K562 (cell line): Measurements from ENCODE around the gene PRPF38A. TPM values are rescaled to one million over a fixed set of nuclear protein-coding genes. Genes with fewer than 3 reads are reported as not detected.

Experiments used
- CAMTA2 ChIP-seq: fragments of 250-450 bp; sonication (Bioruptor Pico); conservative IDR thresholded peaks from 2 replicates; pipeline ENCODE4 v1.5.1; 2022
- ERF ChIP-seq: fragments of 450-650 bp; formaldehyde crosslinking; IDR thresholded peaks from 2 replicates; pipeline ENCODE4 v1.4.0; 2020; ENCODE audit warnings: mild to moderate bottlenecking, mixed read lengths
- ESRRB ChIP-seq: fragments of 250-450 bp; sonication (Bioruptor Pico); IDR thresholded peaks from 2 replicates; pipeline ENCODE4 v1.5.0; 2020; ENCODE audit warnings: mild to moderate bottlenecking, moderate library complexity, borderline replicate concordance
- GATAD2A ChIP-seq: fragments of 450-650 bp; IDR thresholded peaks from 2 replicates; pipeline ENCODE4 v1.6.1; 2017
- HIVEP1 ChIP-seq: fragments of 250-450 bp; sonication (Bioruptor Pico); IDR thresholded peaks from 2 replicates; pipeline ENCODE4 v1.4.0; 2020; ENCODE audit warnings: mild to moderate bottlenecking
- HNRNPK ChIP-seq: fragments of 200-400 bp; formaldehyde crosslinking; IDR thresholded peaks from one replicate; pipeline ENCODE4 v1.6.1; 2018; ENCODE audit warnings: mild to moderate bottlenecking, low read depth, low read length; ENCODE audit not compliant: poor library complexity, severe bottlenecking
- NR2C2 ChIP-seq, 2 experiments: fragments of 200-800 bp in 1 of 2; sonication (Bioruptor generic) in 1 of 2; sonication (generic) in 1 of 2; formaldehyde crosslinking in 1 of 2; IDR thresholded peaks; 2 replicates each; pipeline versions ENCODE4 v1.6.1 to v1.8.0; 2016 to 2022; ENCODE audit warnings: mild to moderate bottlenecking in 1 of 2, missing compliant biosample characterization in 1 of 2, missing genetic modification characterization in 1 of 2, missing genetic modification reagents in 1 of 2
- POU5F1 ChIP-seq: fragments of 150-350 bp; IDR thresholded peaks from 2 replicates; pipeline ENCODE4 v1.6.1; 2014; ENCODE audit warnings: borderline replicate concordance, low read length, low read depth, mild to moderate bottlenecking; ENCODE audit not compliant: partially characterized antibody
- U2AF1 ChIP-seq: fragments of 200-400 bp; formaldehyde crosslinking; optimal IDR thresholded peaks from 2 replicates; pipeline ENCODE3; 2017; ENCODE audit warnings: mild to moderate bottlenecking, low read depth, low read length, moderate library complexity
- ZNF146 ChIP-seq: IDR thresholded peaks from one replicate; pipeline ENCODE4 v1.6.1; 2018; ENCODE audit warnings: missing compliant biosample characterization; ENCODE audit not compliant: unreplicated experiment
- ZNF212 ChIP-seq: fragments of 450-650 bp; formaldehyde crosslinking; IDR thresholded peaks from 2 replicates; pipeline ENCODE4 v1.4.0; 2020; ENCODE audit warnings: mild to moderate bottlenecking
- ZNF785 ChIP-seq: fragments of 250-450 bp; sonication (Bioruptor Pico); IDR thresholded peaks from 2 replicates; pipeline ENCODE4 v1.4.0; 2020; ENCODE audit warnings: mild to moderate bottlenecking
- polyA plus RNA-seq, 8 experiments: library from polyadenylated mRNA; depleted of rRNA in 4 of 8; stranded (reverse) in 5 of 8; unstranded in 3 of 8; fragments of >200 nt; fragmentation: Nextera tagmentation in 2 of 8; fragmentation: Illumina TruSeq in 1 of 8; extraction: Ambion mirVana in 2 of 8; extraction: Trizol in 1 of 8; gene quantifications; 2 replicates each; pipeline versions ENCODE4 v1.2.1 to v1.2.3, GENCODE V29; 2011 to 2014; ENCODE audit warnings: inconsistent platforms in 1 of 8, missing spikeins in 1 of 8
- total RNA-seq, 7 experiments: library from RNA; depleted of rRNA in 6 of 7; stranded (reverse); fragments of >200 nt in 6 of 7; fragmentation: Illumina TruSeq in 2 of 7; extraction: Trizol in 2 of 7; gene quantifications; 2 replicates each; pipeline versions ENCODE4 v1.2.1 to v1.2.3, GENCODE V29; 2011 to 2021; ENCODE audit warnings: low replicate concordance in 1 of 7
- TF ChIP-seq, protein P1 (sequence below): fragments of 450-650 bp; IDR thresholded peaks from 2 replicates; pipeline ENCODE4 v1.6.1; 2017; ENCODE audit warnings: antibody characterized with exemption, mild to moderate bottlenecking
- TF ChIP-seq, protein P2 (sequence below): sonication (generic); formaldehyde crosslinking; IDR thresholded peaks from 2 replicates; pipeline ENCODE4 v1.8.1; 2022; ENCODE audit warnings: missing genetic modification reagents
- TF ChIP-seq, protein P3 (sequence below): sonication (generic); formaldehyde crosslinking; IDR thresholded peaks from 2 replicates; pipeline ENCODE4 v1.9.0; 2022; ENCODE audit warnings: mild to moderate bottlenecking, missing genetic modification reagents
- TF ChIP-seq, protein P4 (sequence below): fragments of 450-650 bp; formaldehyde crosslinking; IDR thresholded peaks from 2 replicates; pipeline ENCODE4 v1.4.0; 2020; ENCODE audit warnings: mild to moderate bottlenecking, moderate library complexity
- TF ChIP-seq, protein P5 (sequence below): fragments of 150-350 bp; IDR thresholded peaks from 2 replicates; pipeline ENCODE4 v1.6.1; 2014; ENCODE audit warnings: low read depth, mild to moderate bottlenecking, low read length, borderline replicate concordance

Gene PRPF38A
- total and polyA plus RNA-seq, 9 of the 15 experiments (the other 6 are each of a cell fraction or from before 2014, with no cell fraction given) = 53.6 to 198 (median 89.2) TPM

DNA sequence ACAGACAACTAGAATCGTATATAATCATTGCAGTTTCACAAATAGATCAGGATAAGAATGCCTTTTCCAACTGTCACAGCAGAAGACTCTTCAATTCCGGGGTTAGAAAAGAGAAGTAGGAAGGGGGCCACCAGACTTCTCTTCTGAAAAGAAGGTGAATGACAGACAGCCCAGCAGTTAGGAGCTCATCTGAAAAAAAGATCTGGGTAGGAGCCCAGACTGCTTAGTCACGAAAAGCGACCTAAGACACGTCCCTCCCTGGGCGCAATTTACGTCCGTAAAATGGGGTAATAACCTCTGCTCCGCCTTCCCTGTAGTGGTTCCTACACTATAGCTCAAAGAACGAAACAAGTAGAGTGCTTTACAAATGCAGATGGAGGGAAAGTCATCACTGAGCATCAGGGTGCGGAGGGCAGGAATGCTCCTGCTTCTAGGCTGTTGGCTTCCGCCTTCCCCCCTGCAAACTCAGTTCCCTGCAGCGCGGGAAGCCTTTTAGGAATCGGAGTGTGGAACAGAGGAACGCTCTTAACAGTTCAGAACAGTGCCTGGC is 761 bp upstream of the PRPF38A start (continued):
- TF ChIP-seq CAMTA2 (no peak), GATAD2A (no peak), ERF (CRISPR knock-in tag) (no peak), U2AF1 (no peak), ESRRB (CRISPR knock-in tag) (no peak), NR2C2 (CRISPR knock-in tag; IDR thresholded peaks at IDR 0.05) (peak; percentile 51; the same call in 1 of the 2 replicates), NR2C2 (tag; IDR thresholded peaks at IDR 0.05) (no peak; the same call in 1 of the 2 replicates), ZNF146 (CRISPR knock-in tag) (no peak), ZNF212 (no peak), ZNF785 (CRISPR knock-in tag) (no peak), HNRNPK (no peak), HIVEP1 (CRISPR knock-in tag) (no peak), POU5F1 (no peak)
- TF ChIP-seq, protein P1, sequence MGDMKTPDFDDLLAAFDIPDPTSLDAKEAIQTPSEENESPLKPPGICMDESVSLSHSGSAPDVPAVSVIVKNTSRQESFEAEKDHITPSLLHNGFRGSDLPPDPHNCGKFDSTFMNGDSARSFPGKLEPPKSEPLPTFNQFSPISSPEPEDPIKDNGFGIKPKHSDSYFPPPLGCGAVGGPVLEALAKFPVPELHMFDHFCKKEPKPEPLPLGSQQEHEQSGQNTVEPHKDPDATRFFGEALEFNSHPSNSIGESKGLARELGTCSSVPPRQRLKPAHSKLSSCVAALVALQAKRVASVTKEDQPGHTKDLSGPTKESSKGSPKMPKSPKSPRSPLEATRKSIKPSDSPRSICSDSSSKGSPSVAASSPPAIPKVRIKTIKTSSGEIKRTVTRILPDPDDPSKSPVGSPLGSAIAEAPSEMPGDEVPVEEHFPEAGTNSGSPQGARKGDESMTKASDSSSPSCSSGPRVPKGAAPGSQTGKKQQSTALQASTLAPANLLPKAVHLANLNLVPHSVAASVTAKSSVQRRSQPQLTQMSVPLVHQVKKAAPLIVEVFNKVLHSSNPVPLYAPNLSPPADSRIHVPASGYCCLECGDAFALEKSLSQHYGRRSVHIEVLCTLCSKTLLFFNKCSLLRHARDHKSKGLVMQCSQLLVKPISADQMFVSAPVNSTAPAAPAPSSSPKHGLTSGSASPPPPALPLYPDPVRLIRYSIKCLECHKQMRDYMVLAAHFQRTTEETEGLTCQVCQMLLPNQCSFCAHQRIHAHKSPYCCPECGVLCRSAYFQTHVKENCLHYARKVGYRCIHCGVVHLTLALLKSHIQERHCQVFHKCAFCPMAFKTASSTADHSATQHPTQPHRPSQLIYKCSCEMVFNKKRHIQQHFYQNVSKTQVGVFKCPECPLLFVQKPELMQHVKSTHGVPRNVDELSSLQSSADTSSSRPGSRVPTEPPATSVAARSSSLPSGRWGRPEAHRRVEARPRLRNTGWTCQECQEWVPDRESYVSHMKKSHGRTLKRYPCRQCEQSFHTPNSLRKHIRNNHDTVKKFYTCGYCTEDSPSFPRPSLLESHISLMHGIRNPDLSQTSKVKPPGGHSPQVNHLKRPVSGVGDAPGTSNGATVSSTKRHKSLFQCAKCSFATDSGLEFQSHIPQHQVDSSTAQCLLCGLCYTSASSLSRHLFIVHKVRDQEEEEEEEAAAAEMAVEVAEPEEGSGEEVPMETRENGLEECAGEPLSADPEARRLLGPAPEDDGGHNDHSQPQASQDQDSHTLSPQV = no peak
- TF ChIP-seq, protein P2, sequence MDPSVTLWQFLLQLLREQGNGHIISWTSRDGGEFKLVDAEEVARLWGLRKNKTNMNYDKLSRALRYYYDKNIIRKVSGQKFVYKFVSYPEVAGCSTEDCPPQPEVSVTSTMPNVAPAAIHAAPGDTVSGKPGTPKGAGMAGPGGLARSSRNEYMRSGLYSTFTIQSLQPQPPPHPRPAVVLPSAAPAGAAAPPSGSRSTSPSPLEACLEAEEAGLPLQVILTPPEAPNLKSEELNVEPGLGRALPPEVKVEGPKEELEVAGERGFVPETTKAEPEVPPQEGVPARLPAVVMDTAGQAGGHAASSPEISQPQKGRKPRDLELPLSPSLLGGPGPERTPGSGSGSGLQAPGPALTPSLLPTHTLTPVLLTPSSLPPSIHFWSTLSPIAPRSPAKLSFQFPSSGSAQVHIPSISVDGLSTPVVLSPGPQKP = no peak
- TF ChIP-seq, protein P3, sequence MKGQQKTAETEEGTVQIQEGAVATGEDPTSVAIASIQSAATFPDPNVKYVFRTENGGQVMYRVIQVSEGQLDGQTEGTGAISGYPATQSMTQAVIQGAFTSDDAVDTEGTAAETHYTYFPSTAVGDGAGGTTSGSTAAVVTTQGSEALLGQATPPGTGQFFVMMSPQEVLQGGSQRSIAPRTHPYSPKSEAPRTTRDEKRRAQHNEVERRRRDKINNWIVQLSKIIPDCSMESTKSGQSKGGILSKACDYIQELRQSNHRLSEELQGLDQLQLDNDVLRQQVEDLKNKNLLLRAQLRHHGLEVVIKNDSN (CRISPR knock-in tag) = no peak
- TF ChIP-seq, protein P4, sequence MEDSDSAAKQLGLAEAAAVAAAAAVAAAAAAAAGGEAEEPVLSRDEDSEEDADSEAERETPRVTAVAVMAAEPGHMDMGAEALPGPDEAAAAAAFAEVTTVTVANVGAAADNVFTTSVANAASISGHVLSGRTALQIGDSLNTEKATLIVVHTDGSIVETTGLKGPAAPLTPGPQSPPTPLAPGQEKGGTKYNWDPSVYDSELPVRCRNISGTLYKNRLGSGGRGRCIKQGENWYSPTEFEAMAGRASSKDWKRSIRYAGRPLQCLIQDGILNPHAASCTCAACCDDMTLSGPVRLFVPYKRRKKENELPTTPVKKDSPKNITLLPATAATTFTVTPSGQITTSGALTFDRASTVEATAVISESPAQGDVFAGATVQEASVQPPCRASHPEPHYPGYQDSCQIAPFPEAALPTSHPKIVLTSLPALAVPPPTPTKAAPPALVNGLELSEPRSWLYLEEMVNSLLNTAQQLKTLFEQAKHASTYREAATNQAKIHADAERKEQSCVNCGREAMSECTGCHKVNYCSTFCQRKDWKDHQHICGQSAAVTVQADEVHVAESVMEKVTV = no peak
- TF ChIP-seq, protein P5, sequence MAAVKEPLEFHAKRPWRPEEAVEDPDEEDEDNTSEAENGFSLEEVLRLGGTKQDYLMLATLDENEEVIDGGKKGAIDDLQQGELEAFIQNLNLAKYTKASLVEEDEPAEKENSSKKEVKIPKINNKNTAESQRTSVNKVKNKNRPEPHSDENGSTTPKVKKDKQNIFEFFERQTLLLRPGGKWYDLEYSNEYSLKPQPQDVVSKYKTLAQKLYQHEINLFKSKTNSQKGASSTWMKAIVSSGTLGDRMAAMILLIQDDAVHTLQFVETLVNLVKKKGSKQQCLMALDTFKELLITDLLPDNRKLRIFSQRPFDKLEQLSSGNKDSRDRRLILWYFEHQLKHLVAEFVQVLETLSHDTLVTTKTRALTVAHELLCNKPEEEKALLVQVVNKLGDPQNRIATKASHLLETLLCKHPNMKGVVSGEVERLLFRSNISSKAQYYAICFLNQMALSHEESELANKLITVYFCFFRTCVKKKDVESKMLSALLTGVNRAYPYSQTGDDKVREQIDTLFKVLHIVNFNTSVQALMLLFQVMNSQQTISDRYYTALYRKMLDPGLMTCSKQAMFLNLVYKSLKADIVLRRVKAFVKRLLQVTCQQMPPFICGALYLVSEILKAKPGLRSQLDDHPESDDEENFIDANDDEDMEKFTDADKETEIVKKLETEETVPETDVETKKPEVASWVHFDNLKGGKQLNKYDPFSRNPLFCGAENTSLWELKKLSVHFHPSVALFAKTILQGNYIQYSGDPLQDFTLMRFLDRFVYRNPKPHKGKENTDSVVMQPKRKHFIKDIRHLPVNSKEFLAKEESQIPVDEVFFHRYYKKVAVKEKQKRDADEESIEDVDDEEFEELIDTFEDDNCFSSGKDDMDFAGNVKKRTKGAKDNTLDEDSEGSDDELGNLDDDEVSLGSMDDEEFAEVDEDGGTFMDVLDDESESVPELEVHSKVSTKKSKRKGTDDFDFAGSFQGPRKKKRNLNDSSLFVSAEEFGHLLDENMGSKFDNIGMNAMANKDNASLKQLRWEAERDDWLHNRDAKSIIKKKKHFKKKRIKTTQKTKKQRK = no peak
